HEK293 (cell line): ENCODE results near the gene TTC23L.
A peak's percentile ranks its signal among the peaks of the same experiment; 100 is the strongest.

ENCODE experiments used
- EGR2 ChIP-seq: fragments of 450-650 bp; formaldehyde crosslinking; IDR thresholded peaks from 2 replicates; pipeline ENCODE4 v1.5.1; 2016; ENCODE audit warnings: low read depth, missing biosample characterization, missing genetic modification characterization
- GLI4 ChIP-seq: fragments of 450-650 bp; formaldehyde crosslinking; IDR thresholded peaks from 2 replicates; pipeline ENCODE4 v1.5.1; 2016; ENCODE audit warnings: missing biosample characterization, missing genetic modification characterization
- IKZF3 ChIP-seq: fragments of 450-650 bp; IDR thresholded peaks from 2 replicates; pipeline ENCODE4 v1.5.0; 2018; ENCODE audit warnings: missing biosample characterization, mild to moderate bottlenecking, missing genetic modification characterization, moderate library complexity
- OSR2 ChIP-seq: fragments of 450-650 bp; formaldehyde crosslinking; IDR thresholded peaks from 2 replicates; pipeline ENCODE4 v1.5.1; 2016; ENCODE audit warnings: missing biosample characterization, missing genetic modification characterization
- OVOL3 ChIP-seq: fragments of 450-650 bp; formaldehyde crosslinking; IDR thresholded peaks from 2 replicates; pipeline ENCODE4 v1.5.1; 2016; ENCODE audit warnings: missing biosample characterization, missing genetic modification characterization
- PBX3 ChIP-seq: sonication (generic); formaldehyde crosslinking; IDR thresholded peaks from 2 replicates; pipeline ENCODE4 v1.8.1; 2022; ENCODE audit warnings: mild to moderate bottlenecking, moderate library complexity, missing genetic modification reagents
- SP7 ChIP-seq: fragments of 450-650 bp; formaldehyde crosslinking; IDR thresholded peaks from 2 replicates; pipeline ENCODE4 v1.5.1; 2016; ENCODE audit warnings: missing biosample characterization, missing genetic modification characterization
- YY1 ChIP-seq: fragments of 450-650 bp; formaldehyde crosslinking; IDR thresholded peaks from 2 replicates; pipeline ENCODE4 v1.5.1; 2018; ENCODE audit warnings: missing biosample characterization, missing genetic modification characterization
- ZBTB11 ChIP-seq: fragments of 450-650 bp; formaldehyde crosslinking; conservative IDR thresholded peaks from 2 replicates; pipeline ENCODE4 v1.5.1; 2016; ENCODE audit warnings: low read depth, missing biosample characterization, missing genetic modification characterization
- ZBTB8A ChIP-seq: fragments of 450-650 bp; formaldehyde crosslinking; IDR thresholded peaks from 2 replicates; pipeline ENCODE4 v1.5.1; 2016; ENCODE audit warnings: missing biosample characterization, missing genetic modification characterization
- ZFP37 ChIP-seq: fragments of 450-650 bp; formaldehyde crosslinking; IDR thresholded peaks from 2 replicates; pipeline ENCODE4 v1.5.1; 2016; ENCODE audit warnings: missing biosample characterization, missing genetic modification characterization
- ZIC2 ChIP-seq: fragments of 450-650 bp; formaldehyde crosslinking; IDR thresholded peaks from 2 replicates; pipeline ENCODE4 v1.5.1; 2016; ENCODE audit warnings: missing biosample characterization, missing genetic modification characterization
- ZNF121 ChIP-seq: fragments of 450-650 bp; formaldehyde crosslinking; IDR thresholded peaks from 2 replicates; pipeline ENCODE4 v1.5.1; 2016; ENCODE audit warnings: missing biosample characterization, missing genetic modification characterization
- ZNF18 ChIP-seq: fragments of 450-650 bp; formaldehyde crosslinking; IDR thresholded peaks from 2 replicates; pipeline ENCODE4 v1.5.1; 2016; ENCODE audit warnings: missing biosample characterization, missing genetic modification characterization
- ZNF214 ChIP-seq: fragments of 450-650 bp; formaldehyde crosslinking; IDR thresholded peaks from 2 replicates; pipeline ENCODE4 v1.5.1; 2017; ENCODE audit warnings: missing biosample characterization, mild to moderate bottlenecking, missing genetic modification characterization, borderline replicate concordance
- ZNF274 ChIP-seq, 2 experiments: fragments of 200-500 bp in 1 of 2; fragments of 450-650 bp in 1 of 2; sonication (Bioruptor generic) in 1 of 2; formaldehyde crosslinking in 1 of 2; IDR thresholded peaks; 2 replicates each; pipeline versions ENCODE4 v1.5.1 to v1.6.1; 2014 to 2016; ENCODE audit warnings: borderline replicate concordance in 1 of 2, inconsistent platforms in 1 of 2, low read length in 1 of 2, missing biosample characterization in 1 of 2, missing genetic modification characterization in 1 of 2
- ZNF391 ChIP-seq: fragments of 450-650 bp; formaldehyde crosslinking; IDR thresholded peaks from 2 replicates; pipeline ENCODE4 v1.5.1; 2016; ENCODE audit warnings: low read depth, missing biosample characterization, missing genetic modification characterization, borderline replicate concordance
- ZNF473 ChIP-seq: fragments of 450-650 bp; formaldehyde crosslinking; IDR thresholded peaks from 2 replicates; pipeline ENCODE4 v1.5.1; 2017; ENCODE audit warnings: missing biosample characterization, missing genetic modification characterization
- ZNF48 ChIP-seq: fragments of 450-650 bp; formaldehyde crosslinking; IDR thresholded peaks from 2 replicates; pipeline ENCODE4 v1.5.1; 2016; ENCODE audit warnings: missing biosample characterization, missing genetic modification characterization
- ZNF513 ChIP-seq: fragments of 450-650 bp; IDR thresholded peaks from 2 replicates; pipeline ENCODE4 v1.5.1; 2018; ENCODE audit warnings: missing biosample characterization, missing genetic modification characterization
- ZNF596 ChIP-seq: fragments of 450-650 bp; IDR thresholded peaks from 2 replicates; pipeline ENCODE4 v1.5.0; 2018; ENCODE audit warnings: missing biosample characterization, mild to moderate bottlenecking, missing genetic modification characterization, moderate library complexity
- ZNF623 ChIP-seq: fragments of 450-650 bp; formaldehyde crosslinking; IDR thresholded peaks from 2 replicates; pipeline ENCODE4 v1.5.1; 2016; ENCODE audit warnings: missing biosample characterization, missing genetic modification characterization
- ZNF629 ChIP-seq: fragments of 450-650 bp; formaldehyde crosslinking; IDR thresholded peaks from 2 replicates; pipeline ENCODE4 v1.5.1; 2017; ENCODE audit warnings: missing biosample characterization, missing genetic modification characterization
- ZNF692 ChIP-seq: fragments of 450-650 bp; formaldehyde crosslinking; IDR thresholded peaks from 2 replicates; pipeline ENCODE4 v1.5.1; 2016; ENCODE audit warnings: missing biosample characterization, missing genetic modification characterization
- ZNF777 ChIP-seq: fragments of 450-650 bp; formaldehyde crosslinking; IDR thresholded peaks from 2 replicates; pipeline ENCODE4 v1.5.1; 2017; ENCODE audit warnings: missing biosample characterization, missing genetic modification characterization, borderline replicate concordance
- ZNF791 ChIP-seq: fragments of 450-650 bp; formaldehyde crosslinking; IDR thresholded peaks from 2 replicates; pipeline ENCODE4 v1.5.1; 2016; ENCODE audit warnings: missing biosample characterization, missing genetic modification characterization
- ZNF843 ChIP-seq: fragments of 450-650 bp; formaldehyde crosslinking; IDR thresholded peaks from 2 replicates; pipeline ENCODE4 v1.5.1; 2016; ENCODE audit warnings: missing biosample characterization, missing genetic modification characterization
- ZSCAN16 ChIP-seq: fragments of 450-650 bp; formaldehyde crosslinking; IDR thresholded peaks from 2 replicates; pipeline ENCODE4 v1.5.1; 2016; ENCODE audit warnings: missing biosample characterization, missing genetic modification characterization
- ZSCAN30 ChIP-seq: fragments of 450-650 bp; IDR thresholded peaks from 2 replicates; pipeline ENCODE4 v1.5.1; 2018; ENCODE audit warnings: missing biosample characterization, mild to moderate bottlenecking, missing genetic modification characterization, moderate library complexity
- ZXDB ChIP-seq: fragments of 450-650 bp; formaldehyde crosslinking; IDR thresholded peaks from 2 replicates; pipeline ENCODE4 v1.5.1; 2016; ENCODE audit warnings: missing biosample characterization, missing genetic modification characterization

TTC23L gene

GRCh38 chr5:34915139-34915855 lies 76.3 kb downstream of the TTC23L start, which contains the start of the genes BRIX1 and RAD1 (continued):
- peak; percentile 98 for TF ChIP-seq ZBTB11 (tag by site-specific recombination)
- TF ChIP-seq ZIC2 (tag by site-specific recombination) = peak; percentile 37
- peak; percentile 85 for TF ChIP-seq ZXDB (tag by site-specific recombination)
- no peak for TF ChIP-seq ZNF274 (IDR thresholded peaks at IDR 0.05; ENCODE audit: low read length)
- no peak for TF ChIP-seq ZNF274 (tag by site-specific recombination; IDR thresholded peaks at IDR 0.05; ENCODE audit: borderline replicate concordance)
- no peak for TF ChIP-seq ZNF513
- peak; percentile 97 for TF ChIP-seq YY1 (tag by site-specific recombination)
- no peak for TF ChIP-seq ZNF18 (tag by site-specific recombination)
- TF ChIP-seq IKZF3 (tag by site-specific recombination) = peak; percentile 26; the same call in 1 of the 2 replicates
- peak; percentile 39; the same call in 1 of the 2 replicates for TF ChIP-seq ZNF121 (tag by site-specific recombination)
- peak; percentile 91 for TF ChIP-seq ZNF692
- TF ChIP-seq ZFP37 (tag by site-specific recombination) = peak; percentile 71; the same call in 1 of the 2 replicates
- TF ChIP-seq ZNF214 (tag by site-specific recombination) = no peak
- no peak for TF ChIP-seq ZNF48 (tag by site-specific recombination)
- peak; percentile 77; the same call in 1 of the 2 replicates for TF ChIP-seq ZSCAN30 (tag by site-specific recombination)
- no peak for TF ChIP-seq ZNF777
- 0 out of 2 replicates have a peak, but pooled peaks have one; percentile 36 for TF ChIP-seq GLI4 (tag by site-specific recombination)
- peak; percentile 87 for TF ChIP-seq SP7 (tag by site-specific recombination)
- TF ChIP-seq PBX3 (CRISPR knock-in tag) = peak; percentile 84
- 0 out of 2 replicates have a peak, but pooled peaks have one; percentile 6 for TF ChIP-seq ZNF623 (tag by site-specific recombination)
- TF ChIP-seq OVOL3 (tag by site-specific recombination) = no peak
- no peak for TF ChIP-seq ZSCAN16 (tag by site-specific recombination)
- TF ChIP-seq ZNF791 (tag by site-specific recombination) = no peak; the same call in 1 of the 2 replicates
- peak; percentile 78 for TF ChIP-seq ZNF843
- TF ChIP-seq ZNF391 (tag by site-specific recombination) = peak; percentile 40; the same call in 1 of the 2 replicates
- TF ChIP-seq ZNF629 (tag by site-specific recombination) = peak; percentile 77
- TF ChIP-seq EGR2 (tag by site-specific recombination) = peak; percentile 94
- peak; percentile 29; the same call in 1 of the 2 replicates for TF ChIP-seq OSR2 (tag by site-specific recombination)
- TF ChIP-seq ZNF473 (tag by site-specific recombination) = no peak
- no peak for TF ChIP-seq ZNF596 (tag by site-specific recombination)
- TF ChIP-seq ZBTB8A = peak; percentile 76
